Activated CD8-positive, alpha-beta memory T cell treated with anti-CD3 and anti-CD28 coated beads for 36 hours (primary cell): ENCODE data around the gene PRKG1. TPM values are rescaled to one million over a fixed set of nuclear protein-coding genes. Genes with fewer than 3 reads are reported as not detected.
"Not testable (repeated sequence)": the region's sequence is repeated elsewhere in the genome, so short reads cannot be mapped to it uniquely, and the experiment has no call there.

Source experiments
- CTCF ChIA-PET: fragments of 350-600 bp; sonication (Branson Sonifier 250); formaldehyde crosslinking; loops from one replicate; lab custom pipeline; 2021; ENCODE audit warnings: antibody characterized with exemption; lab: Charles Lee
- POLR2A ChIA-PET: fragments of 350-600 bp; sonication (Branson Sonifier 250); formaldehyde crosslinking; loops from one replicate; lab custom pipeline; 2021; ENCODE audit warnings: antibody characterized with exemption; lab: Charles Lee
- total RNA-seq, 2 experiments: library from RNA; stranded (reverse); gene quantifications; one replicate each; pipeline ENCODE4 v1.2.3, GENCODE V29; 2021

Gene PRKG1
- total RNA-seq, 2 experiments from 2014 or later = not detected

GRCh38 chr10:51300617-51301304, 226.5 kb downstream of the PRKG1 start:
- POLR2A ChIA-PET = no interaction called here
- CTCF ChIA-PET = no interaction called here

GRCh38 chr10:51301644-51302043, 227.4 kb downstream of the PRKG1 start:
- CTCF ChIA-PET = no interaction called here
- POLR2A ChIA-PET = no interaction called here

DNA sequence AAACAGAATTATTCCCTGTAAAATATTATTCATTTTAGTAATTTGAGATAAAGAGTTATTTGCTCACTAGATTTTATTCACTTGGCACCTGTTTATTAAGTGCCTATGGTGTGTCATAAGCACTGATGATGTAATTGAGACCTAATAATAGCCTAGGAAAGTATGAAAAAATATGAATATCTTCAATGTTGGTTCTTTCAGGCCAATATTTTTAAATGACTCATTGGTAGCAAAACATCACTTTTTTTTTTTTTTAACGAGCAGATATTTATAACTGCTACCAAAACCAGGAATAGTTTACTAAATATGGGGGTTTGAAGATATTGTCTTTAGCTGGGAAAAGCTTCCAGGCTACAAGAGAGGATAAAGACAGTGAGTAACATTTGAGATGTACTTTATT, 228.0 kb downstream of the PRKG1 start:
- ChIA-PET POLR2A (no interaction called here), CTCF (no interaction called here)

DNA sequence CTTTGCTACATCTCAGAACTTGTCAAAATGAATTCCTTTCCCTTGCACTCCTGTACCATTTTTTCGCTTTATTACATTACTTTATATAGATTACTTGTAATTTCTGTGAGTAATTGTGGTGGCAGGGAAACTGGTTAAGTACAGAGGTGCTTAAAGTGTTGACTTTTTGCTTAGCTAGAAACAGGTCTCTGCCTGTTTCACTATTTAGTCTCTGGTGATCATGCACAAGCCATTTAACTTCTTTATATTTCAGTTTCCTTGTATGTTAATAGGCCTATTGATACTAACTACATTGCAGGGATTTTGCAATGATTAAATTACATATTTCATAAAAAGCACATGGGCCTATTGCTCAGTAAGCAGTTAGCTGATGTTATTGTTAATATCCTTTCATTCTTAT, 233.8 kb downstream of the PRKG1 start:
- POLR2A ChIA-PET = interaction anchor here (0.5 kb wide), 1 partner anchor 1812 kb away, joined by 4 read pairs; no protein-coding TSS in a partner anchor
- CTCF ChIA-PET = no interaction called here

- ChIA-PET POLR2A (no interaction called here), CTCF (no interaction called here)
Observed at GRCh38 chr10:51311228-51311627, 236.9 kb downstream of the PRKG1 start.

DNA sequence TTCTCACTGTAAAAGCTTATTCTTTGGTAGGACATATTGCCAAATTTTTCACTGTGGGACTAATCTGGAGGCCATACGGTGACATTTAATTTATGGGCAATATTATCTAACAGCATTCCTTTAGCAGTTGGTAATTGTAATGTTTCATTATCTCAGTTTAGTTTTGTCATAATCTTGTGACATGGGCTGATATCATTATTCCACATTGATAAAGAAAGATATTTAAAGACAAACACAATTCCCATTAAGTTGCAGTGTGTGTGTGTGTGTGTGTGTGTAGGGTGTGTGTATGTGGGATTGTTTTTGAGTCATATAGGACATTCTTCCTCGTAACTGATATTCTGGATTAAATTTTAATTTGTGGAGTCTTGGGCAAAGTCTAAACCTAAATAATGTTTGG, 238.5 kb downstream of the PRKG1 start:
- POLR2A ChIA-PET = no interaction called here
- CTCF ChIA-PET = no interaction called here

- POLR2A ChIA-PET = no interaction called here
Observed at GRCh38 chr10:51313251-51313650, 239.0 kb downstream of the PRKG1 start.

DNA sequence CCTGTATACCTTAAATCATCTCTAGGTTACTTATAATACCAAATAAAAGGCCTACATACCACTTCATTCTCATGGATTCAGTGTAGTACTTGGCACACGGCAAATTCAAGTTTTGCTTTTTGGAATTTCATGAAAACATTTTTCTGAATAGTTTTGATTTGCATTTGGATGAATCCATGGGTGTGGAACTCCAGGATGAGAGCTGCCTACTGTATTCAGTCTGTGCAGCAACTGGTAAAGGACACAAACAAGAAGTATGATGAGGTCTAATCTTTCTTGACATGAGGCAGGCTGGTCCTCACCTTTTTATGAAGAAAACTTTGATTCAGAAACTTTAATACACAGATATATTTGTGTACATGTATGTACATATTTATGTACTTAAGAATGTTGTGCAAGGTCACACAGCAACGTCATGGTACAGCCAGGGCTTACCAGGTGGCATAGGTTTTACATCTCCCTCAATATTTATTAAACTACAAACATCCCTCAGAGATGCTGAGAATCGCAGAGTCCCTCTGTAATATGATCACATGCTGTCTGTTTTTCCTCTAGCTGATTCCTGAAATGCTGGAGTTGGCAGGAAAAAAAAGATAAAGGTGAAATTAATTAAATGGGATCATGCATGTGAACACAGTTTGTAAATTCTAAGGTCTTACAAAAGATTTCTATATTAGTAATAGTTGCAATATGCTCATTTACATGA, 239.6 kb downstream of the PRKG1 start:
- CTCF ChIA-PET = no interaction called here
- POLR2A ChIA-PET = no interaction called here

More at GRCh38 chr10:51313251-51313650, 239.0 kb downstream of the PRKG1 start:
- CTCF ChIA-PET = no interaction called here

DNA sequence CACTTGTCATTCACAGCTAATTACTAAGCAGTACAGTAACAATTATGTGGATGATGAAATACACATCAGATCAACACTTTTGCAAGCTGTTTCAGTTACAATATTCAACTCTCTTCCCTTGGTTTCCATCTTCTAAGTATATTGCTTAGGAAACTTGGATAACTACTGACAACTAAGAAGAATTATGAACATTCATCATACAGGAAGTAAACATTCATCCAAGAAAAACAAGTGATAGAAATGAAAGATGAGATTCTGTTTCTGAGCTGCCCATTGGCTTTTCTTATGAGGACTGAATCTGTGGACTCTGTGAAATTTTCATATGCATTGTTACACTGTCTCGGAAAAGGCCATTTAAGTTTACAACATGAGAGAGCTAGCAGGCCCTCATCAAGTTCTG, 240.2 kb downstream of the PRKG1 start:
- CTCF ChIA-PET = no interaction called here

DNA sequence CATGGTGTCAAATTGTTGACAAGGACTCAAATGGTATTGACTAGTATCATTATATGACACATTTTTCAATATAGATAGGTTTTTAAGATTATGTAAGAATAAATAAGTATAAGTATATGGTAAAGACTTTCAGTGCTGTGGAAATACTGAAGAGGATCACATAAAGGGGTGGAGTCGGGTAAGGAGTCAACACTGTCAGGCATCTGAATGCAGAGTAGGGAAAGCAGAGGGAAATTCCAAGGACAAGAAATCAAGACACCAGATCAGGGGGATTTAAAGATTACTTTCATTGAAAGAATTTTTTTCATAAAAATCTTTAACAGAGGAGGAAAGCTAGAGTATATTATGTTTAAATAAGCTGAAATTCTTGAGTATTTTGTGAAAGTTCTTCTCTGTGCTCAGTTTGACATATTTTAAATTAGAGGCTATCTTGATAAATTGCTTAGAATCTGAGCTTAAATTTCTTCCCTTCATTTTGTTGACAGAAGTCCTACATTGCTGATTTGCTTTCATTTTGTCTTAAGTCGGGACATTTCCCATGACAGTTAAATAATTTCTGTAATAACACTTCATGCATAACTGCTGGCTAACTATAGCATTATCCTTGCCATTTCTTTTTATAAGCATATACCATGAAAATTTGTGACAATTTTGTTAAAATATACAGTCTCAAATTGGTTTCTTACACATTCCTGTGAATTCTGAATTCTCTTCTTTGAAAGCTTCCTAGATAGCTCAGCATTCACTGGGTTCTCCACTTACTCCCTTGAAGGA, 244.3 kb downstream of the PRKG1 start:
- CTCF ChIA-PET = no interaction called here
- POLR2A ChIA-PET = no interaction called here

More for the DNA sequence above, 240.2 kb downstream of the PRKG1 start:
- POLR2A ChIA-PET = no interaction called here

GRCh38 chr10:51319173-51319435, 244.8 kb downstream of the PRKG1 start:
- ChIA-PET CTCF (no interaction called here), POLR2A (no interaction called here)

- ChIA-PET CTCF (interaction anchor here (0.6 kb wide), 1 partner anchor 168 kb away, joined by 4 read pairs; no protein-coding TSS in a partner anchor), POLR2A (no interaction called here)
Observed at GRCh38 chr10:51321300-51321699, 247.0 kb downstream of the PRKG1 start.

DNA sequence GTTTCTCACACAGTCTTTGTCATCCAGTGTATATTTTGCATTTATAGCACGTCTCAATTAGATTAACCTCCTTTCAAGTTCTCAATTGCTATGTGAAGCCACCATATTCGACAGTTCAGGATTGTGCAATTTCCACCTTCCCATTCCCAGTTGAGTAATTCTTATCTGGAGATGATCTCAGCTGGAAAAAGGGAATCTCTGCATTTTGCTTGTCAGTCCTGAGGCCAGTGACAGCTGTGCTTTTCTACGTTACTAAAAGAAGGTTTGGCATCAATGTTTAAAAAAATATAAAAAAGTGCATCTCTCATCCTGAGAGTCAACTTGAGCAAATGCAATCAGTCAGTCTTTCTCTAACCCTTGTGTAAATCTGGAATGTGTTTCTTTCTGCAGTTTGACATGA, 247.7 kb downstream of the PRKG1 start:
- CTCF ChIA-PET = no interaction called here
- POLR2A ChIA-PET = no interaction called here

GRCh38 chr10:51325649-51326048, 251.4 kb downstream of the PRKG1 start:
- CTCF ChIA-PET = no interaction called here
- POLR2A ChIA-PET = no interaction called here

DNA sequence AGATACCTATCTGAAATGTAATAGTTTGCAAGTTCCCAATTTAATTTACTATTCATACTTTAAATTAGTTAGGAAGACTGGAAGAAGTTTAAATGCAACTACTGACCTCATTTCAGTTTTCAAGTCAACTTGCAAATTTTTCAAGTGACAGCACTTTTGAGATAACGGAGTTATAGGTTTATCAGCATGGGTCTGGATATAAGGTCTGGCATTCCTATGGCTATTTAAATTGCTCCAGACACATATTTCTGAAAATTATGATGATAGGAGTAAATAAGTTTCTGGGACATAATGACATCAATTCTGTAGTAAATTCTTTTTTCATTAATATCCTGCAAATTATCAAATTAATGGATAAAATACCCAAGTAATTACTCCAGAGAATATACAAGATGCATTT, 251.9 kb downstream of the PRKG1 start:
- CTCF ChIA-PET = no interaction called here

DNA sequence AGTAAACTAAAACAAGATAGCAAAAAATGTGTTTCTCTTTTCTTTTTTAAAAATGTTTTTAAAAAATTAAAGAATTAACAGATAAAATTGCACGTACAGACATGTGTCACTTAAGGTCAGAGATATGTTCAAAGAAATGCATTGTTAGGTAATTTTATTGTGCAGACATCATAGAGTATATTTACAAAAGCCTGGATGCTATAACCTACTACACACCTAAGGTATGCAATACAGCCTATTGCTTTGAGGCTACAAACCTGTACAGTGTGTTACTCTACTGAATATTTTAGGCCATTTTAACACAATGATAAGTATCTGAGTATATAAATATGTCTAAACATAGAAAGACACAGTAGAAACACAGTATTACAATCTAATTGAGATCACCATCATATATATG, 253.1 kb downstream of the PRKG1 start:
- POLR2A ChIA-PET = no interaction called here
- CTCF ChIA-PET = no interaction called here

More for the DNA sequence above, 251.9 kb downstream of the PRKG1 start:
- POLR2A ChIA-PET = no interaction called here

DNA sequence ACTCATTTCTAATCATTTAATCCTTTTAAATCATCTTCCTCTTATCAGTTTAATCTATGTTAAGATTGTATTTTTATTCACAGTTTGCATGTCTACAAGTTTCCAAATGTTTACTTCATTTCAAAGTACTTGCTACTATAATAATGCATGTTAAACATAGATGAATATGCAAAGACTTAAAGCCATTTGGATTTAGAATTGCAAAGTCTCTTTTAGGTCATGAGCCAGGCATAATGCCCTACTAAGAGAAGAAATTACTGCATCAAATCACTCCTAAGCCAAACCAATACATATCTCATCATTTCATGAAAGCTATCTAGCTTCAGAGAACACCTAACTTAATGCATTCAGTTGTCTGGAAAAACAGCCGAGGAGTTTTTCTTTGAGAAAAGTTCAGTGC, 266.1 kb downstream of the PRKG1 start:
- ChIA-PET CTCF (no interaction called here), POLR2A (no interaction called here)

- CTCF ChIA-PET = no interaction called here
- POLR2A ChIA-PET = no interaction called here
Observed at GRCh38 chr10:51340845-51341610, 266.7 kb downstream of the PRKG1 start.

- CTCF ChIA-PET, POLR2A ChIA-PET: not testable (repeated sequence)
Observed at GRCh38 chr10:51341745-51342144, 267.5 kb downstream of the PRKG1 start.

DNA sequence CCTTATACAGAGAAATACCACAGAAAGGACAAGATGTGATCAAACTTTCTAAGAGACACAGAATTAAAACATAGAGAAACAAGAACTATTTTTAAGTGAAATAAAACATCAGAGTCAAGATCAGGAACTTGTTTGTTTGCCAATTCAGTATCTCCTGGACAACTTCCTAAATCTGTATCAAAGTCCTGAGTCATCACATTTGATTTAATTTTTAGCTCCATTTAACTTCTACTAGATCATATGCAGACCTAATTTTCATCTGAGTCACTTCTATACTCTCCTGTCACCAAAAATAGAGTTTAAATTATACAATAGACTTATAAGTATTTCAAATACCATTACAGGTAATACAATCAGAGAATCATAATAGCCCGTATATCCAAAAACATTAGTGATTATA, 268.1 kb downstream of the PRKG1 start:
- POLR2A ChIA-PET = no interaction called here
- CTCF ChIA-PET = no interaction called here
